Astrocyte (in vitro differentiated cells and primary cell): ENCODE measurements around the gene TRIL. TPM values are rescaled to one million over a fixed set of nuclear protein-coding genes. Genes with fewer than 3 reads are reported as not detected.

Experiments
- DNase-seq: peaks from one replicate; pipeline ENCODE4 v3.0.0-alpha.2; 2010; ENCODE audit warnings: low read depth
- FAIRE-seq: peaks from 2 replicates; lab custom pipeline; 2011; peaks lifted over from hg19 to GRCh38; lab: Jason Lieb, UNC
- H2AFZ ChIP-seq: 2 replicates; pipeline ENCODE4 v1.6.0; 2012; ENCODE audit warnings: low read depth, low read length, inconsistent platforms
- H3K27ac ChIP-seq: 2 replicates; pipeline ENCODE4 v1.5.1; 2011; ENCODE audit warnings: low read depth, low read length, inconsistent platforms
- H3K27me3 ChIP-seq: 2 replicates; pipeline ENCODE4 v1.6.0; 2011; ENCODE audit warnings: low read length, inconsistent platforms; ENCODE audit not compliant: insufficient read depth
- H3K36me3 ChIP-seq: 2 replicates; pipeline ENCODE4 v1.5.1; 2011; ENCODE audit warnings: low read length, inconsistent platforms; ENCODE audit not compliant: insufficient read depth
- H3K4me1 ChIP-seq: 2 replicates; pipeline ENCODE4 v1.5.1; 2011; ENCODE audit warnings: low read length, inconsistent platforms; ENCODE audit not compliant: insufficient read depth
- H3K4me2 ChIP-seq: 2 replicates; pipeline ENCODE4 v1.6.0; 2012; ENCODE audit warnings: low read length, inconsistent platforms
- H3K4me3 ChIP-seq: 2 replicates; pipeline ENCODE4 v1.5.1; 2011; ENCODE audit warnings: low read depth, mild to moderate bottlenecking, low read length, inconsistent platforms; ENCODE audit not compliant: insufficient read depth
- H3K79me2 ChIP-seq: 2 replicates; pipeline ENCODE4 v1.6.0; 2012; ENCODE audit warnings: mild to moderate bottlenecking, low read length, inconsistent platforms; ENCODE audit not compliant: insufficient read depth
- H3K9ac ChIP-seq: 2 replicates; pipeline ENCODE4 v1.6.0; 2012; ENCODE audit warnings: mild to moderate bottlenecking, low read length, inconsistent platforms
- H3K9me3 ChIP-seq: 2 replicates; pipeline ENCODE4 v1.5.1; 2012; ENCODE audit warnings: low read depth, mild to moderate bottlenecking, low read length, inconsistent platforms; ENCODE audit not compliant: insufficient read depth
- H4K20me1 ChIP-seq: 2 replicates; pipeline ENCODE4 v1.6.0; 2012; ENCODE audit warnings: low read length, inconsistent platforms; ENCODE audit not compliant: insufficient read depth
- H3K27ac Mint-ChIP-seq: one replicate; pipeline ENCODE4 v1.8.0; 2021; ENCODE audit warnings: mild to moderate bottlenecking, mixed read lengths; ENCODE audit not compliant: unreplicated experiment
- H3K27me3 Mint-ChIP-seq: one replicate; pipeline ENCODE4 v1.8.0; 2021; ENCODE audit warnings: low read depth, mixed read lengths; ENCODE audit not compliant: unreplicated experiment
- H3K36me3 Mint-ChIP-seq: one replicate; pipeline ENCODE4 v1.8.0; 2021; ENCODE audit warnings: low read depth, mixed read lengths; ENCODE audit not compliant: unreplicated experiment
- H3K4me1 Mint-ChIP-seq: one replicate; pipeline ENCODE4 v1.8.0; 2021; ENCODE audit warnings: low read depth, mixed read lengths; ENCODE audit not compliant: unreplicated experiment
- H3K4me3 Mint-ChIP-seq: one replicate; pipeline ENCODE4 v1.8.0; 2021; ENCODE audit warnings: mild to moderate bottlenecking, moderate library complexity, mixed read lengths; ENCODE audit not compliant: unreplicated experiment
- H3K9me3 Mint-ChIP-seq: one replicate; pipeline ENCODE4 v1.8.0; 2021; ENCODE audit warnings: mild to moderate bottlenecking, mixed read lengths; ENCODE audit not compliant: unreplicated experiment
- CTCF ChIP-seq: IDR thresholded peaks from 2 replicates; pipeline ENCODE4 v1.5.1; 2011; ENCODE audit warnings: low read depth, mild to moderate bottlenecking, inconsistent platforms, low read length, moderate library complexity; ENCODE audit not compliant: insufficient read depth
- EZH2 ChIP-seq: IDR thresholded peaks from 2 replicates; pipeline ENCODE4 v1.6.1; 2012; ENCODE audit warnings: mild to moderate bottlenecking, low read length, inconsistent platforms; ENCODE audit not compliant: insufficient read depth
- total RNA-seq: library from RNA; stranded (reverse); gene quantifications from 2 replicates; pipeline ENCODE4 v1.2.1, GENCODE V29; 2021

Gene TRIL
- total RNA-seq, 1 donor from 2014 or later = 0.45 TPM

GRCh38 chr7:28976022-28976421 is 17.9 kb upstream of the TRIL start:
- Histone ChIP-seq H3K4me1 (no peaks in the 10 kb centered on the region), H4K20me1 (no peaks in the 10 kb centered on the region), H3K36me3 (no peaks in the 10 kb centered on the region), H3K27me3 (no peaks in the 10 kb centered on the region), H3K27ac (no peak overlapping the region), H3K4me3 (no peak overlapping the region), H3K79me2 (no peaks in the 10 kb centered on the region), H3K9me3 (peaks cover 14% of the 10 kb centered on the region), H3K4me2 (no peak overlapping the region), H2AFZ (no peak overlapping the region), H3K9ac (no peak overlapping the region)
- TF ChIP-seq CTCF (no peak), EZH2 (no peak)
- DNase-seq (no peak), FAIRE-seq (no peak)
- H3K27ac Mint-ChIP-seq = no peak overlapping the region
- no peaks in the 10 kb centered on the region for H3K27me3 Mint-ChIP-seq
- H3K36me3 Mint-ChIP-seq = no peaks in the 10 kb centered on the region
- no peak overlapping the region for H3K4me3 Mint-ChIP-seq
- peaks cover 24% of the 10 kb centered on the region for H3K9me3 Mint-ChIP-seq
- H3K4me1 Mint-ChIP-seq = no peaks in the 10 kb centered on the region

DNA sequence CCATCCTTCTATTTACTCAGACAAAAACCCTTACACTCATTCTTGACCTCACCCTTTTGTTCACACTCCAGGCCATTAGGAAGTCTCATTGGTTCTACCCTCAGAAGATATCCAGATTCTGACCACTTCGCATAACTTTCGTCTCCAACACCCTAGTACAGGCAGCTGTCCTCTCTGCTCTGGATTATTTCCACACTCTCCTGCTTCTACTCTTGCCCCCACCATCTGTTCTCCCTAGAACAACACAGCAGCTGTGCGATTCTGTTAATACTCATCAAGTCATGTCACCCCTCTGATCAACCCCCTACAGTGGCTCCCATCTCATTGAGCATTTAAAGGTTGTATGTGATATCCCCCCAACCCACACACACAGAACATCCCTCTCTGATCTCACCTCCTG is 15.5 kb upstream of the TRIL start:
- Mint-ChIP-seq H3K4me1 (no peaks in the 10 kb centered on the region), H3K9me3 (peaks cover 25% of the 10 kb centered on the region)
- no peak for FAIRE-seq

More for the DNA sequence above, 15.5 kb upstream of the TRIL start:
- no peak for TF ChIP-seq EZH2
- TF ChIP-seq CTCF = no peak
- Histone ChIP-seq H3K27ac (no peak overlapping the region), H3K9ac (no peak overlapping the region), H3K27me3 (no peaks in the 10 kb centered on the region), H4K20me1 (no peaks in the 10 kb centered on the region), H2AFZ (no peak overlapping the region), H3K4me2 (no peak overlapping the region), H3K4me1 (no peaks in the 10 kb centered on the region), H3K4me3 (no peak overlapping the region), H3K36me3 (no peaks in the 10 kb centered on the region), H3K9me3 (peaks cover 16% of the 10 kb centered on the region), H3K79me2 (no peaks in the 10 kb centered on the region)
- DNase-seq = no peak
- no peaks in the 10 kb centered on the region for H3K36me3 Mint-ChIP-seq
- no peak overlapping the region for H3K4me3 Mint-ChIP-seq
- no peaks in the 10 kb centered on the region for H3K27me3 Mint-ChIP-seq
- no peak overlapping the region for H3K27ac Mint-ChIP-seq
